ENCODE measurements around the gene CDKAL1. TPM values are rescaled to one million over a fixed set of nuclear protein-coding genes. Genes with fewer than 3 reads are reported as not detected.

CDKAL1 gene
- total RNA-seq, 1 experiment from 2014 or later = 16.1 TPM

DNA sequence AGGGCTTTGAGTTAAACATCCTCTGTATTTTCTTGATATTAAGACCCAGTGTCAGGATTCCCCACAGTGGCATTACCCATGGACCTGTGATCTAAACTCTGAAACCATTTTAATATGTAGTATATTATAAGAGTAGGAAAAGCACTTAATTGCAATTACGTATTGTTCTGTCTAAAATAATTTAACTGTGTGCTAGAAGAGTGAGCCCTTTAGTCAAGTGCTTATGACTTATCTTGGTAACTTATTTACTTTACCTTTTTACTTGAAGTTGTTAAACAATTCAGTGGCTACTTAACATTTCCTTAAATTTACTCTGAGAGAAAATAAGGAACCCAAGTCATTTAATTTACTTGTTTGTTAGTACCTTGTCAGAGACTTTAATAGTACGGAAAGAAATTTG lies 173.6 kb downstream of the CDKAL1 start:
- Histone ChIP-seq H3K4me1 (replicated peaks; ENCODE audit: insufficient read depth) (peaks cover 22% of the 10 kb centered on the region), H3K79me2 (ENCODE audit: low read depth) (no peaks in the 10 kb centered on the region), H3K4me3 (no peak overlapping the region), H3K27me3 (ENCODE audit: insufficient read depth, low read depth) (no peaks in the 10 kb centered on the region), H3K27ac (no peak overlapping the region), H3K36me3 (ENCODE audit: low read depth) (no peaks in the 10 kb centered on the region), H4K20me1 (ENCODE audit: insufficient read depth) (no peaks in the 10 kb centered on the region), H3K9me3 (ENCODE audit: insufficient read depth, low read depth) (no peaks in the 10 kb centered on the region), H3K4me2 (no peak overlapping the region), H3K9me2 (ENCODE audit: insufficient read depth) (no peaks in the 10 kb centered on the region), H3F3A (ENCODE audit: insufficient read depth, low read depth) (no peaks in the 10 kb centered on the region), H2AFZ (no peak overlapping the region)
- intact Hi-C loops (cut with micrococcal nuclease; ENCODE audit: unreplicated experiment) = no loop called here
- DNase-seq = no peak
- CTCF ChIA-PET = no interaction called here
- POLR2A ChIA-PET (ENCODE audit: unreplicated experiment) = no interaction called here
- no TSS peak for BruUV-seq (replicated peaks)
- TF ChIP-seq, protein P1, sequence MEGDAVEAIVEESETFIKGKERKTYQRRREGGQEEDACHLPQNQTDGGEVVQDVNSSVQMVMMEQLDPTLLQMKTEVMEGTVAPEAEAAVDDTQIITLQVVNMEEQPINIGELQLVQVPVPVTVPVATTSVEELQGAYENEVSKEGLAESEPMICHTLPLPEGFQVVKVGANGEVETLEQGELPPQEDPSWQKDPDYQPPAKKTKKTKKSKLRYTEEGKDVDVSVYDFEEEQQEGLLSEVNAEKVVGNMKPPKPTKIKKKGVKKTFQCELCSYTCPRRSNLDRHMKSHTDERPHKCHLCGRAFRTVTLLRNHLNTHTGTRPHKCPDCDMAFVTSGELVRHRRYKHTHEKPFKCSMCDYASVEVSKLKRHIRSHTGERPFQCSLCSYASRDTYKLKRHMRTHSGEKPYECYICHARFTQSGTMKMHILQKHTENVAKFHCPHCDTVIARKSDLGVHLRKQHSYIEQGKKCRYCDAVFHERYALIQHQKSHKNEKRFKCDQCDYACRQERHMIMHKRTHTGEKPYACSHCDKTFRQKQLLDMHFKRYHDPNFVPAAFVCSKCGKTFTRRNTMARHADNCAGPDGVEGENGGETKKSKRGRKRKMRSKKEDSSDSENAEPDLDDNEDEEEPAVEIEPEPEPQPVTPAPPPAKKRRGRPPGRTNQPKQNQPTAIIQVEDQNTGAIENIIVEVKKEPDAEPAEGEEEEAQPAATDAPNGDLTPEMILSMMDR (conservative IDR thresholded peaks at IDR 0.05) = no peak
- TF ChIP-seq EZH2 (IDR thresholded peaks at IDR 0.05; ENCODE audit: low read depth) = no peak

DNA sequence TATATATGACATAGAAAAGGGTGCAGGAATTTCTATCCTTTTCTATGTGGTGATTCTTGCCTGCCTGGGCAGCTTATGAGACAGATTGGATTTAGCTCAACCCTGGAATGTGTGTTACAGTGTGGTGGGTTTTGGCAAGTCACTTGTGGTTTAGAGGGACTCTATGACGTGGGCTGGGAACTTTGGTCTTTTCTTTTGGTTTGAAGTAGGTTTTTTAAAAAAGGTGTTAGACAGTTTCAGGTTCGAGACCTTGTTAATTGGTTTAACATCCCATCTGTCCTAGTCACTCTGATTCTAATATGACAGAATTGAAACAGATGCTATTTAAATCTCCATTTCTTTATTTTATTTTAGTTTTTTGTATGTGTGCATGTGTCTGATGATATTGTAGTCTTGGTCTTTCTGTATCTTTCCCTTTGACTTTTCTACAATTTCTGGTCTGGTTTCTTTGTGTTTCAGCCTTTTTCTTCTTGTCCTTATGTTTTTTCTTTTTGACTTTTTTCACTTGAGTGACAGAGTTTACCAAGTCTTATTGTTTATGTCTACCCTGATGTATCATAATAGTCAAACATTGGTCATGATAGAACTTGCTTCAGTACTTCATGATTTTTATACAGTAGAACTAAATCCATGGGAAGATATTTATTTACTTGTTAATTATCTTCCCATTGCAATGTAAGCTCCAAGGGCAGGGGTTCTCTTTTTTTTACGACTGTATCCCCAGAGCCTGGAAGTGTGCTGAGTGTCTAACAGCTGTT lies 174.3 kb downstream of the CDKAL1 start:
- ChIA-PET CTCF (interaction anchor here (0.6 kb wide), 1 partner anchor 880 kb away, joined by 4 read pairs; no protein-coding TSS in a partner anchor), POLR2A (ENCODE audit: unreplicated experiment) (no interaction called here)
- Histone ChIP-seq H3K4me1 (replicated peaks; ENCODE audit: insufficient read depth) (peaks cover 22% of the 10 kb centered on the region), H3K4me2 (no peak overlapping the region), H3K27me3 (ENCODE audit: insufficient read depth, low read depth) (no peaks in the 10 kb centered on the region), H4K20me1 (ENCODE audit: insufficient read depth) (no peaks in the 10 kb centered on the region), H3K9me2 (ENCODE audit: insufficient read depth) (no peaks in the 10 kb centered on the region), H3K9me3 (ENCODE audit: insufficient read depth, low read depth) (no peaks in the 10 kb centered on the region), H3K36me3 (ENCODE audit: low read depth) (no peaks in the 10 kb centered on the region), H3K27ac (no peak overlapping the region), H3F3A (ENCODE audit: insufficient read depth, low read depth) (no peaks in the 10 kb centered on the region), H2AFZ (no peak overlapping the region), H3K4me3 (no peak overlapping the region), H3K79me2 (ENCODE audit: low read depth) (no peaks in the 10 kb centered on the region)
- TF ChIP-seq EZH2 (IDR thresholded peaks at IDR 0.05; ENCODE audit: low read depth) = no peak
- TF ChIP-seq, protein P1 (conservative IDR thresholded peaks at IDR 0.05) = no peak
- no peak for DNase-seq
- intact Hi-C loops (cut with micrococcal nuclease; ENCODE audit: unreplicated experiment) = no loop called here
- BruUV-seq (replicated peaks) = no TSS peak

DNA sequence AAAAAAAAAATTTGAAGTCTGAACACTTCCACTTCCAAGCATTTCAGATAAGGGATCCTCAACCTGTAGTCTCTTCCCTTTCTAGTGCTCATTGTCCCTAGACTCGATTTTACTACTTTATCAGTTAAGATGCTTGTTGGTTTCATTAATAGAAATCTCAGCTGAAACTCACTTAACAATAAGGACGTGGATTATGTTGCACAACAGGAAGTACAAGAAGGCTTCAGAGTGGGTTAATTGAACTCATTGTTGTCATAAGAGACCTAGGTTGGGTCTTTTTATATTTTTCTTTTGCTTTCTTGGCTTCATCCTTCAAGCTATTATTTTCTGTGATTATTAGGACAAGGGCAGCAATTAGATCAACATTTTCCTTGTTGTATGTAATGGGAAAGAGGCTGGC lies 175.2 kb downstream of the CDKAL1 start:
- no peak overlapping the region for H2AFZ ChIP-seq
- no peak for TF ChIP-seq EZH2 (IDR thresholded peaks at IDR 0.05; ENCODE audit: low read depth)
- TF ChIP-seq, protein P1 (conservative IDR thresholded peaks at IDR 0.05) = no peak
- H3K4me1 ChIP-seq (replicated peaks; ENCODE audit: insufficient read depth) = peaks cover 22% of the 10 kb centered on the region
- no TSS peak for BruUV-seq (replicated peaks)
- no peaks in the 10 kb centered on the region for H3K9me2 ChIP-seq (ENCODE audit: insufficient read depth)
- no peak for DNase-seq
- no peaks in the 10 kb centered on the region for H4K20me1 ChIP-seq (ENCODE audit: insufficient read depth)
- no peaks in the 10 kb centered on the region for H3F3A ChIP-seq (ENCODE audit: insufficient read depth, low read depth)
- no peaks in the 10 kb centered on the region for H3K79me2 ChIP-seq (ENCODE audit: low read depth)
- H3K27ac ChIP-seq = no peak overlapping the region
- H3K27me3 ChIP-seq (ENCODE audit: insufficient read depth, low read depth) = no peaks in the 10 kb centered on the region
- H3K4me2 ChIP-seq = no peak overlapping the region
- H3K36me3 ChIP-seq (ENCODE audit: low read depth) = no peaks in the 10 kb centered on the region
- ChIA-PET CTCF (no interaction called here), POLR2A (ENCODE audit: unreplicated experiment) (no interaction called here)
- no peaks in the 10 kb centered on the region for H3K9me3 ChIP-seq (ENCODE audit: insufficient read depth, low read depth)
- intact Hi-C loops (cut with micrococcal nuclease; ENCODE audit: unreplicated experiment) = no loop called here
- H3K4me3 ChIP-seq = no peak overlapping the region
